Pancreas (tissue), 10 donors: Measurements from ENCODE around the gene IGFBP2. TPM values are rescaled to one million over a fixed set of nuclear protein-coding genes. Genes with fewer than 3 reads are reported as not detected.

Source experiments
- ATAC-seq, 4 donors: fragments of 200-7000 bp; cut with Tn5 transposase; one replicate each; pipeline versions ENCODE4 v1.8.0 to v1.9.1; 2020; ENCODE audit warnings: mild to moderate bottlenecking in 4 of 4, moderate library complexity in 4 of 4
- DNase-seq, 6 donors: peaks; one replicate each; pipeline ENCODE4 v3.0.0-alpha.2; 2020
- FAIRE-seq: peaks from 2 replicates; lab custom pipeline; 2012; peaks lifted over from hg19 to GRCh38; lab: Jason Lieb, UNC
- H3K27ac ChIP-seq, 4 donors: fragments of 200-600 bp; sonication (generic); 1 replicate in 3 of 4; 2 replicates in 1 of 4; pipeline versions ENCODE4 v1.5.0 to v1.8.0; 2020
- H3K27me3 ChIP-seq, 4 donors: fragments of 200-600 bp; one replicate each; pipeline ENCODE4 v1.8.0; 2021
- H3K36me3 ChIP-seq, 3 donors: fragments of 200-600 bp; sonication (generic) in 1 of 3; one replicate each; pipeline versions ENCODE4 v1.5.0 to v1.8.0; 2020 to 2021
- H3K4me1 ChIP-seq, 3 donors: fragments of 200-600 bp; one replicate each; pipeline ENCODE4 v1.8.0; 2021
- H3K4me3 ChIP-seq, 4 donors: fragments of 200-600 bp; sonication (generic) in 2 of 4; one replicate each; pipeline versions ENCODE4 v1.5.0 to v1.8.0; 2020 to 2021
- H3K9me3 ChIP-seq, 4 donors: fragments of 200-600 bp; one replicate each; pipeline ENCODE4 v1.8.0; 2021
- WGBS, 2 donors: extraction: QIAGEN DNeasy Blood & Tissue Kit; methylation state at CpG; one replicate each; pipeline ENCODE4 v1.1.7; 2013; 5-methylcytosine and 5-hydroxymethylcytosine counted together
- intact Hi-C, 3 donors: fragments of 100-400 bp; cut with DNase I; formaldehyde crosslinking; loops; one replicate each; pipeline versions ENCODE4 v1.11.1 to v1.14.2; 2022
- polyA plus RNA-seq, 2 donors: library from polyadenylated mRNA; stranded (reverse); fragments of 200-250 nt; gene quantifications; one replicate each; pipeline ENCODE4 v1.2.3, GENCODE V29; 2013
- total RNA-seq, 6 donors: library from RNA; stranded (reverse); fragmentation: NEBNext Ultra II Directional in 4 of 6; extraction: Animal tissue kit (Norgen Biotek cat#: 25700) in 4 of 6; gene quantifications; one replicate each; pipeline versions ENCODE4 v1.2.1 to v1.2.4, GENCODE V29; 2021 to 2023
- TF ChIP-seq, protein P1 (sequence below), 4 donors: fragments of 200-600 bp; sonication (generic) in 3 of 4; IDR thresholded peaks; one replicate each; pipeline versions ENCODE4 v1.5.0 to v1.8.0; 2021; ENCODE audit warnings: antibody characterized with exemption in 4 of 4
- donor health status: healthy with polysubstance abuse.
- donor health status: DM: no; HTN: no; CAD: no; lungs with moderate emphysema.
- donor health status: DM: no; HTN: no; CAD: no.
- donor health status: control.
- donor health status: control.
- donor health status: Bipolar disorder and iron deficiency.
- donor health status: DM: yes; HTN: yes; CAD: no.
- donor health status: DM: no; HTN: no; CAD: no.
- donor health status: DM: no; HTN: no; CAD: no.
- donor health status: DM: yes; HTN: yes; CAD: no.

IGFBP2 gene
- total and polyA plus RNA-seq, 8 donors, result 43.1 to 211 (median 123) TPM

DNA sequence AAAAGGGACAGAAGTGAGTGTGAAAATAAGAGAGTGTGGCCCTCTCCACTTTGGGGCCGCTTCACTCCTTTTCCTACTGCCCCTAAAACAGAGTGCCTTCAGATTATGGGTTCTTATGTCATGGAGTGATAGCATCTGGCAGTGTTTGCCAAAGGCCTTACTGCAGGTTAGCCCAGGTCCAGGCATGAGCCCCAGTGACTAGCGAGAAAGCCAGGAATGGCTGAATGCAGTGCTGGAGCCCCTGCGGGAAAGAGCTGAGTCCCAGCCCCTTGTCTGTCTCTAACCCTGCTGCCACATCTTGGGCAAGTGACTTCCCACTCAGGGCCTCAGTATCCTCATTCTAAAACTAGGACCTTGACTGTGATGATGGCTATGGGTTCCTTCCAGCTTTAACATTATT is 56.2 kb downstream of the IGFBP2 start:
- Histone ChIP-seq H3K27me3 (peaks cover 0 to 29% (median under 1%) of the 10 kb centered on the region in 4 donors), H3K27ac (no peak overlapping the region), H3K9me3 (no peaks in the 10 kb centered on the region), H3K4me1 (peaks cover 5 to 13% (median 11%) of the 10 kb centered on the region in 3 donors), H3K4me3 (no peak overlapping the region), H3K36me3 (no peaks in the 10 kb centered on the region)
- ATAC-seq (no peak), DNase-seq (no peak), FAIRE-seq (no peak)
- TF ChIP-seq, protein P1, sequence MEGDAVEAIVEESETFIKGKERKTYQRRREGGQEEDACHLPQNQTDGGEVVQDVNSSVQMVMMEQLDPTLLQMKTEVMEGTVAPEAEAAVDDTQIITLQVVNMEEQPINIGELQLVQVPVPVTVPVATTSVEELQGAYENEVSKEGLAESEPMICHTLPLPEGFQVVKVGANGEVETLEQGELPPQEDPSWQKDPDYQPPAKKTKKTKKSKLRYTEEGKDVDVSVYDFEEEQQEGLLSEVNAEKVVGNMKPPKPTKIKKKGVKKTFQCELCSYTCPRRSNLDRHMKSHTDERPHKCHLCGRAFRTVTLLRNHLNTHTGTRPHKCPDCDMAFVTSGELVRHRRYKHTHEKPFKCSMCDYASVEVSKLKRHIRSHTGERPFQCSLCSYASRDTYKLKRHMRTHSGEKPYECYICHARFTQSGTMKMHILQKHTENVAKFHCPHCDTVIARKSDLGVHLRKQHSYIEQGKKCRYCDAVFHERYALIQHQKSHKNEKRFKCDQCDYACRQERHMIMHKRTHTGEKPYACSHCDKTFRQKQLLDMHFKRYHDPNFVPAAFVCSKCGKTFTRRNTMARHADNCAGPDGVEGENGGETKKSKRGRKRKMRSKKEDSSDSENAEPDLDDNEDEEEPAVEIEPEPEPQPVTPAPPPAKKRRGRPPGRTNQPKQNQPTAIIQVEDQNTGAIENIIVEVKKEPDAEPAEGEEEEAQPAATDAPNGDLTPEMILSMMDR (IDR thresholded peaks at IDR 0.05), result no peak
- intact Hi-C loops, result loop anchor here in 2 of 3 donors (5.0 to 10.0 kb wide), 3 partner anchors 475 to 825 kb away; no protein-coding TSS in a partner anchor
- 83 to 94% methylated on average over 3 of the region's 3 CpGs for WGBS, 2 donors

DNA sequence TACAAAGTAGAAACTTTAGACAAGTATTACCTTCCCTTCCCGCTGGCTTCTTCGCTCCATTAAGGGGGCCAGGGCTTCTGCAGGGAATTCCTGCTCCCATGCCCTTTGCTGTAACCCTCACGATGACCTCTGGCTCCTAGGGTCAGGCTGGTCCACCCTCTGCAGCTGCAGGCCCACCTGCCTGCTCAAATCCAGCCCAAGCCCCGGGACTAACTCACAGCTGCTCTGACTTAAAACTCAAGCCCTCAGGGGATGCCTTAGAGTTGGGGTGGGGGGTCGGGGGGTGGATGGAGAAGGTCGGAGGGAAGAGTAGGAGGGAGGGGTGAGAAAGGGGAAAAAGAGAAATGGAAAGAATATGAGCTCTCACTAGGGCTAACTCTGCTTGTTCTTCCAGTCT is 57.2 kb downstream of the IGFBP2 start:
- no peak for ATAC-seq
- Histone ChIP-seq H3K9me3 (no peaks in the 10 kb centered on the region), H3K4me3 (no peak overlapping the region), H3K4me1 (peaks cover 14 to 21% (median 17%) of the 10 kb centered on the region in 3 donors), H3K27me3 (peaks cover 0 to 37% (median 4%) of the 10 kb centered on the region in 4 donors), H3K36me3 (no peaks in the 10 kb centered on the region), H3K27ac (no peak overlapping the region)
- intact Hi-C loops, result loop anchor here in 1 of 3 donors (10.0 kb wide), 1 partner anchor 1024 kb away; no protein-coding TSS in a partner anchor
- WGBS, 2 donors, result 34 to 45% methylated on average over 6 of the region's 6 CpGs
- no peak for DNase-seq
- FAIRE-seq, result no peak
- TF ChIP-seq, protein P1 (IDR thresholded peaks at IDR 0.05), result no peak

DNA sequence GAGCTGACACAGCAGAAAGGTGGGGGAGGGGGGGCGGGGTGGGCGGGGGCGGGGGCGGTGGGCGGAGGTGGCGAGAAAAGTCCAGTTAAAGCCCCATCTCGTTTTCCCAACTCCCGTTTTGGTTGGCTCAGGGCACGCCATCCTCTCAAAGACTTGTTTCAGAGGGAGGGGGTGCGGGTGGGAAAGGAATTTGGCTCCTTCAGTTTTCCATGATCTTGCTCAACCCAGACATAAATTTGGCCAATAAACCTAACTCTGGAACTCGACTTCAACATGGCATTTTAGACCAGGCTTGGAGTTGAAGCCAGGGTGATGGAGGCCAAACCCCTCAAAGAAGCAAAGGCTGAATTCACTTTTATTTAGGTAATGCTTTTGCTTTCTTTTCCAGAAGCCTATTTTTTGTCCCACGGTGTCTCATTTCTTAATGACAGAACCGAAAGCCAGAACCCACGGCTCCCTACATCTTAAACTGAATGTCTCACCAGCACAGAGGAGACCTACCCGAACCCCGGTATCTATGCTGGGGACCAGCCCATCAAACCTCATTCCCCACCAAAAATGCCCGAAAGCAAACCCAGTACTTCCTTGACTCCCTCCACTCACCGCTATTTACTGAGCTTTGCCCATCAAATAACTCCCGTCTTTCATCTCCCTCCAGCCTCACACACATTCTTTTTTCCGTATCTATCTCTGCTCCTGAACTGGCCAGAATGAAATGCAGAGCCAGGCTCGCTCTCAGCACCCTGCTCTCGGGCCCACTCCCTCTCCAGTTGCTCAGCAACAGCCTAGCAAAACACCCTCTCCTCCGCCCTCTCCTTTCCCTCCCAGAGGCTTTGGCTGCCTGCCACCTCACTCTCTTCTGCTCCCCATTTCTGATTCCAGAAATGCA is 57.9 kb downstream of the IGFBP2 start:
- Histone ChIP-seq H3K9me3 (no peaks in the 10 kb centered on the region), H3K27ac (no peak overlapping the region), H3K4me1 (peaks cover 14 to 21% (median 17%) of the 10 kb centered on the region in 3 donors), H3K27me3 (peaks cover 0 to 37% (median 4%) of the 10 kb centered on the region in 4 donors), H3K4me3 (peak overlapping the region in 1 of 4 donors; percentile 17), H3K36me3 (no peaks in the 10 kb centered on the region)
- intact Hi-C loops, result loop anchor here in 1 of 3 donors (10.0 kb wide), 1 partner anchor 1024 kb away; no protein-coding TSS in a partner anchor
- FAIRE-seq, result no peak
- peak in 5 of 6 donors; percentile 45 to 69 (median 56) for DNase-seq
- ATAC-seq, result peak; percentile 43 to 71 (median 62)
- 10 to 12% methylated on average over 17 to 23 of the region's 23 CpGs for WGBS, 2 donors
- TF ChIP-seq, protein P1 (IDR thresholded peaks at IDR 0.05), result no peak

DNA sequence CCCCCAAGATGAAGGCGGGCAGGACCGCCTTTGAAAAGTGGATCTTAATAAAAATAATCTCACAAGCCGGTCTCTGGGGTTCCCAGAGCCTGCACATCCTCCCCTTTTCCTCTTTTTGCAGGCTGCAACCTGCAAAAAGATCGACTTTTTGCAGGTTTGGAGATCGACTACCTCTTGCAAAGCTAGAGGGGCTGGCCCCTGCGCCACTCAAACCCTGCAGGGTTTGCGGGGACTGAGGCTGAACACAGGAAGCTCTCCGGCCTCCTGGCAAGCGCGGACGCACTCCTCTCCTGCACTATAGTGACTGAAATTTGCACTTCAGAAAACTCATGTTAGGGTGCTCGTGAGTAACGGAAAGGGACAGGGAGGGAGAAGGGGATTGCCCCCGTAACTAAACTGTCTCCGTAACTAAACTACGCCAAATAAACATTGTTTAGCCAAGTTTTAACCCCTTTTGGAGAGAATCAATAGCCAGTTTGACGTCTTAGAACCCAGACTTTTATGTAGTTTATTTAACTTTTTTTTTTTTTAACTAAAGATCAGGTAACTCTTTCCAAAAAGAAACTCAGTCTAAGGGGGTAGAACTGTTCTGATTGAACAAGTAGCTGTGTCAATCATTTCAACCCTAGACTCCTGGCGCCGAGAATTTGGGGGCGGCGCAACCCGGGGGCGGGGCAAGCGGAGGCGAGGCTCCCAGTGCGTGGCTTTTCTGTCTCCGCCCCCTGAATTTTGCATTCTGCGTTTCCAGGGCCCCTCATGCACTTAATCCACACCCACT is 59.6 kb downstream of the IGFBP2 start:
- peaks cover 0 to 34% (median 4%) of the 10 kb centered on the region in 4 donors for H3K27me3 ChIP-seq
- peaks cover 14 to 21% (median 17%) of the 10 kb centered on the region in 3 donors for H3K4me1 ChIP-seq
- TF ChIP-seq, protein P1 (IDR thresholded peaks at IDR 0.05), result no peak
- H3K9me3 ChIP-seq, result no peaks in the 10 kb centered on the region
- no peaks in the 10 kb centered on the region for H3K36me3 ChIP-seq
- intact Hi-C loops, result loop anchor here in 1 of 3 donors (10.0 kb wide), 1 partner anchor 1022 kb away; no protein-coding TSS in a partner anchor
- peak overlapping the region in 1 of 4 donors; percentile 3 for H3K27ac ChIP-seq
- DNase-seq (peak in 5 of 6 donors; percentile 42 to 79 (median 59)), ATAC-seq (peak; percentile 65 to 69 (median 66)), FAIRE-seq (no peak)
- WGBS, 2 donors, result 1% methylated on average over 28 of the region's 28 CpGs
- peak overlapping the region in 3 of 4 donors; percentile 2 to 49 (median 27) for H3K4me3 ChIP-seq
